ENCODE data around the gene FRMD1.

FRMD1 gene

DNA sequence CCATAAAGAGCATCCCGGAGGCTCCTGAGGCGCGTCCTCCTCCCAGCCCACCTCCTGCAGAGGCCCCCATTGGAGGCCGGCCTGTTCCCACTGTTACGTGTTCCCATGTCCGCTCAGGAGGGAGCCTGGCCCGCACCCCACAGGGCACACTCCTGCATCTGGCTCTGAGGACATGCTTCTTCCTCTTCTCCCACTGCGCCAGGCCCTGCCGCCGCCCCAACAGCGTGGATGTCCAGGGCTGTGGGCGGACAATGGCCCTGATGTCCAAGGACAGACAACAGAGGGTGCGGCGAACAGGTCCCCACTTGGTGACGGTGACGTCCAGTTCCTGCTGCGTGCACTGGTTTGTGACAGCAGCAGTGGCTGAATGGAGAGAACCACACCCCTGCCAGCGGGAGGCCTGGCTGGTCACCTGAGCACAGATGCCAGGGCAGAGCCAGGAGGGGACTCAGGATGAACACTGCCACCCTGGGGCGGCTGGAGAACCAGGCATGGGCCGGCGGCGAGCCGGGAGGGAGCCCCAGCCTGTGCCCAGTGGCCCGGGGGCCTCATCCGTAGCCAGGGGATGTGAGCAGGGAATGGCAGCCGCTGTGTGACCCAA lies 26.6 kb downstream of the FRMD1 start:
- Mint-ChIP-seq H3K27ac (ENCODE audit: low read depth) (no peak overlapping the region), H3K9me3 (no peaks in the 10 kb centered on the region), H3K4me3 (no peak overlapping the region), H3K4me1 (no peaks in the 10 kb centered on the region), H3K27me3 (no peaks in the 10 kb centered on the region), H3K36me3 (ENCODE audit: insufficient read depth) (peaks cover 3% of the 10 kb centered on the region)
- ATAC-seq (replicated peaks; ENCODE audit: extremely low read depth, poor library complexity, severe bottlenecking) (no peak), DNase-seq (ENCODE audit: low spot score in 2 of 2) (no peak)

DNA sequence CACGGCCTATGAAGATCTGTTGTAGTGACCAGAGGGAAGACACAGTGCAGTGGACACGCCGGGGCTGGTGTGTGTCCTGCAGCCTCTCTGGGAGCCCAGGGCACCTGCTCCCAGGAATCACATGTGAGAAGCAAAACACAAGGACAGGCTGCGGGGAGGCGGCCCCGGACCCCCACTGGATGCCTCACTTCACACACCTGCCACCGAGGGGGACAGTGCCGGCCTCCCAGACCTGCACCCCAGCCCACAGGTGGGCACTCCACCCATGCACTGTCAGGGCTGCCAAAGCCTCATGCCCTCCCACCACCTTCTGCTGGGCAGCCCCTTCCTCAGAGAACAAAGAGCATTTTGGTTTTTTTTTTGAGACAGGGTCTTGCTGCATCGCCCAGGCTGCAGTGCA lies 27.4 kb downstream of the FRMD1 start:
- Mint-ChIP-seq H3K4me1 (no peaks in the 10 kb centered on the region), H3K4me3 (no peak overlapping the region), H3K27me3 (no peaks in the 10 kb centered on the region), H3K27ac (ENCODE audit: low read depth) (no peak overlapping the region), H3K36me3 (ENCODE audit: insufficient read depth) (peaks cover 3% of the 10 kb centered on the region), H3K9me3 (no peaks in the 10 kb centered on the region)
- no peak for ATAC-seq (replicated peaks; ENCODE audit: extremely low read depth, poor library complexity, severe bottlenecking)
- DNase-seq (ENCODE audit: low spot score in 2 of 2) = no peak

DNA sequence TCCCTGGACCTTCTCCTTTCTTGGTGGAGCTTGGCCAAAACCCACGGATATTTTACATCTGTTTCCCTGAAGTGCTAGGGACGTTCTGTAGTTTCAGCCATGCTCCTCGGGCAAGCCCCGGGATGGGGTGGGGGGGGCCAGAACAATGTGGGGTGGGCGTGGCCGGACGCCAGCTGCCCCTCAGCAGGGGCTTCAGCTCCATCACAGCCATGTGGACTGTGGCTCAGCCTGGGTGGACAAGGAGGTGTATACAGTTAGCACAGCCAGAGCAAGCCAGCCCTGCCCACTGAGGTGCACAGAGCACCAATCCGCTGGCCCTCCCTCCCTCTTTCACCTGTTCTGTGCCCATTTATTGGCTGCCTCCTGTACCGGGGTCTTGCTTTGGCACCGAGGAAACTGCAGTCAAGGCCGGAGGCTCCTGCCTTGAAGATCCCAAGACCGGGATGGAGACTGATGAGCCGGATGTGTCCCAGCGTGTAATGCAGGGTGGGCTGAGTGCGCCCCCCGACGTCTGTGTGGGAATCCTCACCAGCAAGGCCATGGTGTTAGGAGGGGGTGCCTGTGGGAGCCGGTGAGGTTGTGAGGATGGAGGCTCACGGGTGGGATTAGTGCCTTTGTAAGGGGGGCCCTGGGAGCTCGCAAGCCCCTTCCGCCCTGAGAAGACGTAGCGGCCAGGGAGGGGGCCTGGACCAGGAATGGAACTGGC lies 28.0 kb downstream of the FRMD1 start:
- DNase-seq (ENCODE audit: low spot score in 2 of 2) = no peak
- Mint-ChIP-seq H3K27me3 (no peaks in the 10 kb centered on the region), H3K4me1 (no peaks in the 10 kb centered on the region), H3K36me3 (ENCODE audit: insufficient read depth) (peaks cover 3% of the 10 kb centered on the region), H3K27ac (ENCODE audit: low read depth) (no peak overlapping the region), H3K9me3 (no peaks in the 10 kb centered on the region), H3K4me3 (no peak overlapping the region)
- ATAC-seq (replicated peaks; ENCODE audit: extremely low read depth, poor library complexity, severe bottlenecking) = no peak

DNA sequence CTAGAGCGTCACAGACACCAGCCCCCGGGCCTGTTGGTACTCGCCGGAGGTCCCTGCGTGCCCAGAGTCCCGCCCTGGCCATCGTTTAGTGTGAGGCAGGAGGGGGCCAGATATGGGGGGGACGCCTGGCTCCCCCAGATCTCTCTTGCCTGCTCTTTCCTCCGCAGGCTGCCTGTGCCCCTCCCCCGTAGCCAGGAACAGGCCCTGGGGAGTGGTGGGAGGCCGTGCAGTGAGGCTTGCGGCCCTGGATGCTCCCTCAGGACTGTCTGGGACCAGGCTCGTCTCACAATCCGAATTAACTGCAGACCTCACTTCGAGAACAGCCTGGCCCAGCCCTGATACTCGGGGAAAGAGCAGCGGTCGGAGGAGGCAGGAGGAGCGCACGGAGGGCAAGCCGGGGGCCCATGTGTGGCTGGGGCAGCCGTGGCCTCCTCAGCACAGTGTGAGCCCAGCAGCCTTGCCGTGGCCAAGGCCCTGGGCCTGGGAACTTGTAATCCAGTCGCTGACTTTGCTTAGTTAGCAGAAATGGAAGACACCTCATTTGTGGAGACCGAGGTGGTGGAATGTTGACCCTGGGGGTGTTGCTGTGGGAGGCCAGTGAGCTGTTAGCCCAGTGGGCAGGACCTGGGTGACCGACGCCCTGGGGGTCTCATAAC lies 28.7 kb downstream of the FRMD1 start:
- H3K4me1 Mint-ChIP-seq = no peaks in the 10 kb centered on the region
- H3K27me3 Mint-ChIP-seq = no peaks in the 10 kb centered on the region
- H3K9me3 Mint-ChIP-seq = no peaks in the 10 kb centered on the region
- no peak overlapping the region for H3K4me3 Mint-ChIP-seq
- no peak for ATAC-seq (replicated peaks; ENCODE audit: extremely low read depth, poor library complexity, severe bottlenecking)
- no peak overlapping the region for H3K27ac Mint-ChIP-seq (ENCODE audit: low read depth)
- H3K36me3 Mint-ChIP-seq (ENCODE audit: insufficient read depth) = peaks cover 3% of the 10 kb centered on the region
- DNase-seq (ENCODE audit: low spot score in 2 of 2) = no peak

DNA sequence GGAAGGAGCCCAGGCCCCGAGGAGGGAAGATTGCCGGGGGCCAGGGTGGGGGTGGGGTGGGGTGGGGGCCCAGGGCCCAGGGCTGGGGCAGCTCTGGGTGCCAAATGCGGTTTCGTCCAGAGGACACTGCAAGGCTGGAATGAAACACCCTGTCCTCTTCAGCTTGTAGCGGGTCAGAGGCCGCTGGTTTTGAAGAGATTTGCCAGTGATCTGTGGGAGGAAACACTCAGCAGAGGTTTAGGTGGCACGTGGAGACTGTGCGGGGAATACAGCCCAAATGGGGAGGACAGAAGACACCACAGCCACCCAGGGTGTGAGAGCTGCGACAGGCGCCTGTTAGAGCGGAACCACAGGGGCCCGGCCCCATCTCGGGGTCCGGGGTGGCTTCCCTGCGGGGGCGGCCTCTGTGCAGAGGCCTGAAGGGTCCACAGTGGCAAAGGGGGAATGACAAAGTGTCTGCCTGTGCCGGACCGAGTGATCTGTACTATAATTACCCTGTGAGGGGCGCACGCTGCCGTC lies 29.2 kb downstream of the FRMD1 start:
- ATAC-seq (replicated peaks; ENCODE audit: extremely low read depth, poor library complexity, severe bottlenecking) (no peak), DNase-seq (ENCODE audit: low spot score in 2 of 2) (no peak)
- Mint-ChIP-seq H3K27ac (ENCODE audit: low read depth) (no peak overlapping the region), H3K4me3 (no peak overlapping the region), H3K36me3 (ENCODE audit: insufficient read depth) (peaks cover 3% of the 10 kb centered on the region), H3K27me3 (no peaks in the 10 kb centered on the region), H3K9me3 (no peaks in the 10 kb centered on the region), H3K4me1 (no peaks in the 10 kb centered on the region)

DNA sequence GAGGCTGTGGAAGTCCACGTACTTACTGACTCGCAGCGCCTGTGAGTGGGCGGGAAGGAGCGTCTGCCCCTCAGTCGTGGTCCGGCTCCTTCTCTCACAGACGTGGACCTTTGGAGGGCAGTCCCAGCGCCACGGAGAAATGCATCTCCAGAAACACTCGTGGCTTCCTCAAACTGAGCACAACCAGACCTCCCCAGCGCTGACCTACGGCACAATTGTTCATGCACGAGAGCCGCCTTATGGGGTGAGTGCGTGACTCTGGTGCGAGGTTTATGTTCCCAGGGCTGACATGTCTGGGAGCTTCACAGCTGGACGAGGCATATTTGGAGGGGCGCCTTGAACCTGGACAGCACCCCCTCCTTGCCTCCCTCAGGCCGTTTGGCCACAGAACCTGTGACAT lies 29.7 kb downstream of the FRMD1 start:
- Mint-ChIP-seq H3K27ac (ENCODE audit: low read depth) (no peak overlapping the region), H3K4me3 (no peak overlapping the region), H3K27me3 (no peaks in the 10 kb centered on the region), H3K9me3 (no peaks in the 10 kb centered on the region), H3K4me1 (no peaks in the 10 kb centered on the region), H3K36me3 (ENCODE audit: insufficient read depth) (no peaks in the 10 kb centered on the region)
- ATAC-seq (replicated peaks; ENCODE audit: extremely low read depth, poor library complexity, severe bottlenecking) = no peak
- DNase-seq (ENCODE audit: low spot score in 2 of 2) = no peak

DNA sequence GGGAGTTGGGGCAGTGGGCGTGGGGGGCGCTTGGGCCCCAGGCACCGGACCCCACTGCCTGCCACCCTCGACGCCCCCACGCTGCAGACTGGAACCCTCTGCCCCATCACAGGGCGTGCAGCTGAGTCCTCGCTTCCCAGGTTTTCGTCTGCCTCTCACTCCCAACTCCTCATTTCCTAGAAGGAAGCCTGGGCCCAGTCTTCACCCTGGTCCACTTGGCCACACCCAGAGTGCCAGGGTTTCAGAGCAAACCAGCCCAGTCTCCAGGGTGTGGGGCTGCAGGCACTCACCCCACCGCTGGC lies 30.3 kb downstream of the FRMD1 start:
- no peak for DNase-seq (ENCODE audit: low spot score in 2 of 2)
- H3K27ac Mint-ChIP-seq (ENCODE audit: low read depth) = no peak overlapping the region
- no peaks in the 10 kb centered on the region for H3K9me3 Mint-ChIP-seq
- no peak for ATAC-seq (replicated peaks; ENCODE audit: extremely low read depth, poor library complexity, severe bottlenecking)
- H3K4me3 Mint-ChIP-seq = no peak overlapping the region
- no peaks in the 10 kb centered on the region for H3K36me3 Mint-ChIP-seq (ENCODE audit: insufficient read depth)
- H3K4me1 Mint-ChIP-seq = no peaks in the 10 kb centered on the region
- H3K27me3 Mint-ChIP-seq = no peaks in the 10 kb centered on the region

DNA sequence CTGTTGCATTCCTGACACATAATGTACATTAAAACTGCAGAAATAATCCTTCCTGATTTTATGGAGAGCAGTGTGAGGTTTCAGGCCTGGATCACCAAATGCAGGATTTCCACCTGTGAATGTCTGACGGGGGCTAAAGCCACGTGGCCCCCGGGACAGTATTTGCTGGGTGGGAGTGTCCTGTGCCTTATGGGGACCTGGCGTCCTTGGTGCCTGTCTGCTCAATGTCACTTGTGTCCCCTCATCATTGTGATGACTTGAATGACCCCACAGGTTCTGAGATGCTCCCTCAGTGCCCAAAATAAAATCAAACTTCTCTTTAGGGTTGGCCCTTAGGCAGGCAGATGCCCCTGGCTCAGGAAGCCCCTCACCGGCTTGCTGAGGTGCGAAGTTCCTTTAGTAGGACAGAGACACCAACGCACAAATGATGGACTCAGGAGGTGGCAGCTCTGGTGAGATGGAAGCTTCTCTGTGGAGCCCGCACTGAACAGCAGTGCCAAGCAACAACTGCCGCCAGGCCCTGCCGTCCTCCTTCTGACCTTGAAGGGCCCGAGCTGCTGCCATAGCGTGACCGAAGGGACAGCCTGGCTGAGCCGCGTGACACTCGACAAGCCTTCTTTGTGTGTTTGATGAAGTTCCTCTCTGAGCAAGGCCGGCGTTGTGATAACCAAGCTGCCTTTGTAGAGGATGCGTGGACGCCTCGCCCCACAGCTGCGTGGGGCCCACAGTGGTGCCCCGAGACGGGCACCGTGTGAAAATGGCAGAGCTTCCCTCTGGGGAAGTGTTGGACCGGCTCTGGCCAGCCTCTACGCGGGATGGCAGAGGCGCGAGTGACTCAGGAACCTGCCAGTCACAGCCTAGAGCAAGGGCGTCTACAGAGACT lies 30.9 kb downstream of the FRMD1 start:
- no peak for ATAC-seq (replicated peaks; ENCODE audit: extremely low read depth, poor library complexity, severe bottlenecking)
- Mint-ChIP-seq H3K27me3 (no peaks in the 10 kb centered on the region), H3K4me1 (no peaks in the 10 kb centered on the region), H3K4me3 (no peak overlapping the region), H3K27ac (ENCODE audit: low read depth) (no peak overlapping the region), H3K36me3 (ENCODE audit: insufficient read depth) (no peaks in the 10 kb centered on the region), H3K9me3 (no peaks in the 10 kb centered on the region)
- DNase-seq (ENCODE audit: low spot score in 2 of 2) = no peak

DNA sequence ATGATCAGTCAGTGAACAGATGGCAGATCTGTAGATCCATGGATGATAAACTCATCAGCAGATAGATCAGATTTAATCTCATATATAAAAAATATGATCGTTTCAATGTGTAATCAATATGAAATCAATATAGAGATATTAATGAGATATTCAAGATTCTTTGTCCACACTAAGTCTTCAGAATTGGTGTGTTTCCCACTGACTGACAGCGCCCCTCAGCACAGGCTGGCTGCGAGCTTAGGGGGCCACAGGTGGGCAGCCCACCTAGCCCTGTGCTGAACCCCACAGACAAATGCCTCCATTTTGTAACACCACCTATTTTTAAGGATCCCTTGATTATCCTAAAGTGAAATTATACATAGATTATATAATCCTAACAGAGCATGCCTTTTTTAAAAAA lies 32.3 kb downstream of the FRMD1 start:
- H3K4me3 Mint-ChIP-seq = no peak overlapping the region
- ATAC-seq (replicated peaks; ENCODE audit: extremely low read depth, poor library complexity, severe bottlenecking) (no peak), DNase-seq (ENCODE audit: low spot score in 2 of 2) (no peak)
- H3K27ac Mint-ChIP-seq (ENCODE audit: low read depth) = no peak overlapping the region
- H3K27me3 Mint-ChIP-seq = no peaks in the 10 kb centered on the region
- no peaks in the 10 kb centered on the region for H3K9me3 Mint-ChIP-seq
- no peaks in the 10 kb centered on the region for H3K36me3 Mint-ChIP-seq (ENCODE audit: insufficient read depth)
- no peaks in the 10 kb centered on the region for H3K4me1 Mint-ChIP-seq

DNA sequence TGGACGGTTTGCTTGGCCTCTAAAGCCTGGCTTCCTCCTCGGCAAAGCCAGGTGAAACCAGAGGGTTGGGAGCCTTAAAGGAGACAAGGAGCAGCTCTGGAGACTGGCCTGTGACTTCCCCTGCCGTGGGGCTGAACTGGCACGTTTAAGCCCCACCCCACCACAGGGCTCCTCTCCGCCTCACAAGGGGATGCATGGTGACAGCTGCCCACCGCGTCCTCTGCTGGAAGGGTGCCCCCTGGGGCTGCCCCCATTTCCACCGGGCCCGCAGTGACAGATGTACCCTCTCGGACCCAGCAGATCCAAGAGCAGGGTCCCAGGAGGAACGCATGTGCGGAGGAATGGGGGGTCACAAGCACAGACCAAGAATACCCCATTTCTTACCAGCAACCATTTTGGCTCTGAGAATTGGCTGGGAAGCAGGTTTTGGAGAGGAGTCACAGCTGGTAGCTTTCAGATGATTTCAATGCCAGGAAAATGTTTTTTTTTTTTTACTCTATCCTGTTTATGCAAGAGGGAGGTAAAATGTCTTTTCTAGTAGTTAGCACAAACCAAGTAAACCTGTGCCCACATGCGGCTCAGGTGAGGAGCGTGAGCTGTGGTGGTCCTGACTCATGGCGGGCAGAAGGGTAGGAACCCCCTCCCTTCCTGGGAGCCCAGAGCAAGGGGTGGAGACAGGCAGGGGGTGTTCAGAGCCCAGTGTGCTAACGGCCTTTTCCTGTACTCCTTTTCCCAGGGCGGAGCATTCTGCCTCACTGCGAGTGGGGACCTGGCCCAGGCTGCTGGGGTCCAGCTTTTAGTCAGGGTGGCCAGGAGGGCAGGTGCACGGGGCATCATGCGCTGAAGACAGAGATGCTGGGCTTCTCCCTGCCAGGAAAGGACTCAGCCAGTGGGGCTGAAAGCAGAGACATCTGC lies 33.0 kb downstream of the FRMD1 start:
- no peaks in the 10 kb centered on the region for H3K4me1 Mint-ChIP-seq
- no peaks in the 10 kb centered on the region for H3K27me3 Mint-ChIP-seq
- no peak for ATAC-seq (replicated peaks; ENCODE audit: extremely low read depth, poor library complexity, severe bottlenecking)
- DNase-seq (ENCODE audit: low spot score in 2 of 2) = no peak
- H3K4me3 Mint-ChIP-seq = no peak overlapping the region
- no peak overlapping the region for H3K27ac Mint-ChIP-seq (ENCODE audit: low read depth)
- H3K36me3 Mint-ChIP-seq (ENCODE audit: insufficient read depth) = no peaks in the 10 kb centered on the region
- no peaks in the 10 kb centered on the region for H3K9me3 Mint-ChIP-seq

DNA sequence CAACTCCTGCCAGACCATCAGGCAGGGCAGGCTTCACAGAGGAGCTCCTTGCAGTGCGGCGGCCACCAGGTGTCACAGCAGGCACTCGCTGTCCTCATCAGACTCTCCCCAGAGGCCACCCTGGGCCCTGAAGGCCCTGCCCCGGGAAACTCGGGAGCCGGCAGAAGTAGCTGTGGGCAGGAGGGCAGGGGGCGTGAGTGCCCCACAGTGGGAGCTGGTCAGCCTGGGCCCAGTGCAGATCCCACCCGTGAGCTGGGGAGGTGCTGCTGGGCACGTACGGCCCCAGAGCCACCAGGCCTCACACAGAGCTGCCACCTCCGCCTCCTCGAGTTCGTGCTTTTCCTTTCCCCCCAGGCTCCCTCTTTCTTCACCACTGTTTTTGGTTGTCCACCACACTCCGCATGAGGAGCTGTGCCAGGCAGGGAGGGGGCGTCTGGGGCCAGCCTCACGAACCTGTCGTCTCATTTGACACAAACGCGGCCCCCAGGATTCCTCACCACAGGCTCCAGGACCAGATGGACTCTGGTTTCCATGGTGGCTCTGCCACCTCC lies 33.8 kb downstream of the FRMD1 start:
- ATAC-seq (replicated peaks; ENCODE audit: extremely low read depth, poor library complexity, severe bottlenecking) (no peak), DNase-seq (ENCODE audit: low spot score in 2 of 2) (no peak)
- Mint-ChIP-seq H3K4me1 (no peaks in the 10 kb centered on the region), H3K4me3 (no peak overlapping the region), H3K27ac (ENCODE audit: low read depth) (no peak overlapping the region), H3K36me3 (ENCODE audit: insufficient read depth) (no peaks in the 10 kb centered on the region), H3K9me3 (no peaks in the 10 kb centered on the region), H3K27me3 (no peaks in the 10 kb centered on the region)

Measured in central memory CD8-positive, alpha-beta T cell (primary cell).